GM12878 (cell line): ENCODE data around the gene MAML3. TPM values are rescaled to one million over a fixed set of nuclear protein-coding genes. Genes with fewer than 3 reads are reported as not detected.

Source experiments
- ATAC-seq: fragments of 200-7000 bp; cut with Tn5 transposase; 3 replicates; pipeline ENCODE4 v1.9.1; 2020; ENCODE audit warnings: mild to moderate bottlenecking, moderate library complexity
- BruUV-seq: library from RNA; stranded (reverse); fragments of 400-500 nt; replicated peaks from 2 replicates; lab custom pipeline; 2021; lab: Mats Ljungman, UMichigan
- CTCF ChIA-PET: fragments of 300-600 bp; sonication (Branson Sonifier 250); formaldehyde crosslinking; extraction: SDS; loops from one replicate; lab custom pipeline; 2021; ENCODE audit warnings: inconsistent platforms; lab: Yijun Ruan, JAX
- POLR2A ChIA-PET: fragments of 350-600 bp; formaldehyde crosslinking; extraction: SDS; loops from one replicate; lab custom pipeline; 2021; ENCODE audit warnings: inconsistent platforms; lab: Charles Lee
- RAD21 ChIA-PET: fragments of 300-600 bp; sonication (Branson Sonifier 250); formaldehyde crosslinking; loops from one replicate; lab custom pipeline; 2023; ENCODE audit warnings: antibody characterized with exemption; ENCODE audit not compliant: unreplicated experiment; lab: Charles Lee
- SMC1A ChIA-PET: fragments of 300-600 bp; sonication (Branson Sonifier 250); formaldehyde crosslinking; loops from one replicate; lab custom pipeline; 2023; ENCODE audit not compliant: unreplicated experiment, uncharacterized antibody; lab: Charles Lee
- DNase-seq: peaks from one replicate; pipeline ENCODE4 v3.0.0-alpha.2; 2011; ENCODE audit warnings: low read depth, low spot score
- FAIRE-seq: peaks from 3 replicates; lab custom pipeline; 2011; peaks lifted over from hg19 to GRCh38; lab: Jason Lieb, UNC
- H2AFZ ChIP-seq: 2 replicates; pipeline ENCODE4 v1.6.0; 2011; ENCODE audit warnings: low read depth, low read length, control low read depth; ENCODE audit not compliant: control insufficient read depth
- H3K27ac ChIP-seq: 2 replicates; pipeline ENCODE4 v1.5.1; 2011; ENCODE audit warnings: control low read depth; ENCODE audit not compliant: control insufficient read depth, insufficient read depth
- H3K27me3 ChIP-seq, 2 experiments: replicated peaks in 1 of 2; 2 replicates each; pipeline versions ENCODE4 v1.6.0 to v1.6.1; 2011; ENCODE audit warnings: low read length in 1 of 2; ENCODE audit not compliant: control insufficient read depth in 2 of 2, insufficient read depth in 2 of 2
- H3K36me3 ChIP-seq, 2 experiments: 2 replicates each; pipeline ENCODE4 v1.5.1; 2011; ENCODE audit warnings: low read length in 1 of 2; ENCODE audit not compliant: control insufficient read depth in 2 of 2, insufficient read depth in 2 of 2
- H3K4me1 ChIP-seq: 2 replicates; pipeline ENCODE4 v1.6.1; 2011; ENCODE audit warnings: mild to moderate bottlenecking, low read length, moderate library complexity, mixed read lengths; ENCODE audit not compliant: control insufficient read depth, insufficient read depth
- H3K4me2 ChIP-seq: 2 replicates; pipeline ENCODE4 v1.6.0; 2011; ENCODE audit warnings: control low read depth; ENCODE audit not compliant: control insufficient read depth, insufficient read depth
- H3K4me3 ChIP-seq: fragments of 200-600 bp; sonication (generic); 2 replicates; pipeline ENCODE4 v1.5.1; 2016
- H3K79me2 ChIP-seq: 2 replicates; pipeline ENCODE4 v1.6.0; 2011; ENCODE audit warnings: low read length; ENCODE audit not compliant: control insufficient read depth, insufficient read depth
- H3K9ac ChIP-seq: 2 replicates; pipeline ENCODE4 v1.8.0; 2011; ENCODE audit warnings: low read length, control low read depth, mixed read lengths; ENCODE audit not compliant: control insufficient read depth, insufficient read depth
- H3K9me3 ChIP-seq: replicated peaks from 3 replicates; pipeline ENCODE4 v1.5.1; 2011; ENCODE audit warnings: mild to moderate bottlenecking, low read length; ENCODE audit not compliant: control insufficient read depth, insufficient read depth
- H4K20me1 ChIP-seq: 2 replicates; pipeline ENCODE4 v1.6.0; 2011; ENCODE audit not compliant: control insufficient read depth, insufficient read depth
- E2F4 ChIP-seq: IDR thresholded peaks from 2 replicates; pipeline ENCODE4 v1.6.1; 2012; ENCODE audit warnings: low read depth, low read length, improper control_type of control experiment
- ELK1 ChIP-seq: IDR thresholded peaks from 2 replicates; pipeline ENCODE4 v1.6.1; 2012; ENCODE audit warnings: low read depth, low read length, improper control_type of control experiment
- HSF1 ChIP-seq: fragments of 150-350 bp; IDR thresholded peaks from 2 replicates; pipeline ENCODE4 v1.6.1; 2014; ENCODE audit warnings: mild to moderate bottlenecking, low read depth, low read length
- NR2F1 ChIP-seq: fragments of 450-650 bp; conservative IDR thresholded peaks from 2 replicates; pipeline ENCODE4 v1.6.1; 2017; ENCODE audit warnings: mild to moderate bottlenecking
- WGBS: methylation state at CpG from one replicate; pipeline ENCODE4 v1.1.6; 2016; ENCODE audit warnings: low lambda C conversion rate; ENCODE audit not compliant: insufficient replicate concordance, insufficient coverage; ENCODE audit errors: missing lambda C conversion rate; 5-methylcytosine and 5-hydroxymethylcytosine counted together
- in situ Hi-C: fragments of 300-500 bp; cut with MboI; formaldehyde crosslinking; loops from 9 replicates; pipeline ENCODE4 v1.14.3; 2018; ENCODE audit warnings: mixed read lengths
- intact Hi-C: fragments of 100-400 bp; cut with micrococcal nuclease; formaldehyde crosslinking; loops from one replicate; pipeline ENCODE4 v1.14.2; 2022; ENCODE audit not compliant: unreplicated experiment
- polyA plus RNA-seq, 11 experiments: library from polyadenylated mRNA; depleted of rRNA in 4 of 11; unstranded in 6 of 11; stranded (reverse) in 5 of 11; fragments of >200 nt; fragmentation: Nextera tagmentation in 4 of 11; fragmentation: Illumina TruSeq in 1 of 11; extraction: Ambion mirVana in 4 of 11; extraction: Trizol in 1 of 11; gene quantifications; 1 replicate in 1 of 11; 2 replicates in 10 of 11; pipeline versions ENCODE4 v1.2.1 to v1.2.3, GENCODE V29; 2011 to 2016; ENCODE audit warnings: inconsistent platforms in 2 of 11, missing spikeins in 2 of 11, low read depth in 1 of 11
- total RNA-seq, 4 experiments: library from RNA; depleted of rRNA in 3 of 4; stranded (reverse); fragments of >200 nt in 3 of 4; fragmentation: Illumina TruSeq in 1 of 4; extraction: Trizol in 1 of 4; gene quantifications; 2 replicates each; pipeline versions ENCODE4 v1.2.1 to v1.2.3, GENCODE V29; 2013 to 2021
- TF ChIP-seq, protein P1 (sequence below): IDR thresholded peaks from 2 replicates; pipeline ENCODE4 v1.6.1; 2012; ENCODE audit warnings: mild to moderate bottlenecking, low read depth, low read length
- TF ChIP-seq, protein P2 (sequence below): fragments of 450-650 bp; IDR thresholded peaks from 2 replicates; pipeline ENCODE4 v1.6.1; 2017; ENCODE audit warnings: mild to moderate bottlenecking, low read depth, inconsistent platforms; ENCODE audit not compliant: poor library complexity, severe bottlenecking

Gene MAML3
- total and polyA plus RNA-seq, 10 of the 15 experiments (the other 5 are each of a cell fraction or from before 2014, with no cell fraction given): under 0.01 to 0.53 (median 0.06) TPM; not detected in 2

- TF ChIP-seq, protein P1, sequence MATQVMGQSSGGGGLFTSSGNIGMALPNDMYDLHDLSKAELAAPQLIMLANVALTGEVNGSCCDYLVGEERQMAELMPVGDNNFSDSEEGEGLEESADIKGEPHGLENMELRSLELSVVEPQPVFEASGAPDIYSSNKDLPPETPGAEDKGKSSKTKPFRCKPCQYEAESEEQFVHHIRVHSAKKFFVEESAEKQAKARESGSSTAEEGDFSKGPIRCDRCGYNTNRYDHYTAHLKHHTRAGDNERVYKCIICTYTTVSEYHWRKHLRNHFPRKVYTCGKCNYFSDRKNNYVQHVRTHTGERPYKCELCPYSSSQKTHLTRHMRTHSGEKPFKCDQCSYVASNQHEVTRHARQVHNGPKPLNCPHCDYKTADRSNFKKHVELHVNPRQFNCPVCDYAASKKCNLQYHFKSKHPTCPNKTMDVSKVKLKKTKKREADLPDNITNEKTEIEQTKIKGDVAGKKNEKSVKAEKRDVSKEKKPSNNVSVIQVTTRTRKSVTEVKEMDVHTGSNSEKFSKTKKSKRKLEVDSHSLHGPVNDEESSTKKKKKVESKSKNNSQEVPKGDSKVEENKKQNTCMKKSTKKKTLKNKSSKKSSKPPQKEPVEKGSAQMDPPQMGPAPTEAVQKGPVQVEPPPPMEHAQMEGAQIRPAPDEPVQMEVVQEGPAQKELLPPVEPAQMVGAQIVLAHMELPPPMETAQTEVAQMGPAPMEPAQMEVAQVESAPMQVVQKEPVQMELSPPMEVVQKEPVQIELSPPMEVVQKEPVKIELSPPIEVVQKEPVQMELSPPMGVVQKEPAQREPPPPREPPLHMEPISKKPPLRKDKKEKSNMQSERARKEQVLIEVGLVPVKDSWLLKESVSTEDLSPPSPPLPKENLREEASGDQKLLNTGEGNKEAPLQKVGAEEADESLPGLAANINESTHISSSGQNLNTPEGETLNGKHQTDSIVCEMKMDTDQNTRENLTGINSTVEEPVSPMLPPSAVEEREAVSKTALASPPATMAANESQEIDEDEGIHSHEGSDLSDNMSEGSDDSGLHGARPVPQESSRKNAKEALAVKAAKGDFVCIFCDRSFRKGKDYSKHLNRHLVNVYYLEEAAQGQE: no peak
- TF ChIP-seq HSF1: no peak
Observed at GRCh38 chr4:139884438-139884837, 269.5 kb downstream of the MAML3 start (continued).

- BruUV-seq: no TSS peak
- no peak for DNase-seq
- H3K36me3 ChIP-seq: no peaks in the 10 kb centered on the region
- H3K27me3 ChIP-seq: peaks cover 0 to 2% of the 10 kb centered on the region in 2 experiments; a peak in 1 of 4 replicates
- no peak overlapping the region for H3K4me2 ChIP-seq
- H3K4me3 ChIP-seq: no peak overlapping the region
- no peak for FAIRE-seq
- CTCF ChIA-PET: no interaction called here
- H4K20me1 ChIP-seq: no peaks in the 10 kb centered on the region
- no peak for ATAC-seq
- no peak overlapping the region for H2AFZ ChIP-seq
- no peak overlapping the region for H3K27ac ChIP-seq
- H3K4me1 ChIP-seq: no peaks in the 10 kb centered on the region
- SMC1A ChIA-PET: interaction anchor here (1.1 kb wide), 1 partner anchor 168 kb away, joined by 3 read pairs; no protein-coding TSS in a partner anchor
- intact Hi-C loops: no loop called here
- RAD21 ChIA-PET: no interaction called here
- 21% methylated on average over 5 of the region's 5 CpGs for WGBS
- H3K9ac ChIP-seq: no peak overlapping the region
- POLR2A ChIA-PET: interaction anchor here (0.6 kb wide), 1 partner anchor 16 kb away, joined by 3 read pairs; no protein-coding TSS in a partner anchor
- no peaks in the 10 kb centered on the region for H3K79me2 ChIP-seq
- no peaks in the 10 kb centered on the region for H3K9me3 ChIP-seq
- TF ChIP-seq, protein P2, sequence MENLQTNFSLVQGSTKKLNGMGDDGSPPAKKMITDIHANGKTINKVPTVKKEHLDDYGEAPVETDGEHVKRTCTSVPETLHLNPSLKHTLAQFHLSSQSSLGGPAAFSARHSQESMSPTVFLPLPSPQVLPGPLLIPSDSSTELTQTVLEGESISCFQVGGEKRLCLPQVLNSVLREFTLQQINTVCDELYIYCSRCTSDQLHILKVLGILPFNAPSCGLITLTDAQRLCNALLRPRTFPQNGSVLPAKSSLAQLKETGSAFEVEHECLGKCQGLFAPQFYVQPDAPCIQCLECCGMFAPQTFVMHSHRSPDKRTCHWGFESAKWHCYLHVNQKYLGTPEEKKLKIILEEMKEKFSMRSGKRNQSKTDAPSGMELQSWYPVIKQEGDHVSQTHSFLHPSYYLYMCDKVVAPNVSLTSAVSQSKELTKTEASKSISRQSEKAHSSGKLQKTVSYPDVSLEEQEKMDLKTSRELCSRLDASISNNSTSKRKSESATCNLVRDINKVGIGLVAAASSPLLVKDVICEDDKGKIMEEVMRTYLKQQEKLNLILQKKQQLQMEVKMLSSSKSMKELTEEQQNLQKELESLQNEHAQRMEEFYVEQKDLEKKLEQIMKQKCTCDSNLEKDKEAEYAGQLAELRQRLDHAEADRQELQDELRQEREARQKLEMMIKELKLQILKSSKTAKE: no peak
- no peak for TF ChIP-seq NR2F1
- no peak for TF ChIP-seq E2F4
- TF ChIP-seq ELK1: no peak
- in situ Hi-C loops: no loop called here
Observed at GRCh38 chr4:139880841-139881240, 273.1 kb downstream of the MAML3 start.
